ENCODE results near the gene TNFRSF25.

DNA sequence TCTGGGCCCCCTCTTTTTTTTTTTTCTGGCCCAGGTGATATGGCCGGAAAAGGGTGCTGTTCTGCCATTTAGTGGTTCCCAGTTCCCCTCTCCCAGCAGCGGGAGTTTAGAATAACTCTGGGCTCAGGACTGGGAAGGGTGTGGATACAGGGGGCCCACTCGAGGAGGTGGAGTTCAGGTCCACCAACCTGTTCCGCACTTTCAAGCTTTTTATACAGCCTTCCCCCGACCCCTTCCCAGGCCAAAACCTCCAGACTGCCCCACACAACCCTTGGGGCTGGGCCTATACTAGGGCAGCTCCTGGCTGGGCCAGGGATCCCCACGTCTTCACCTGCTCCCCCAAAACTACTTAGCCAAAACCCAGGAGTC is 25.1 kb upstream of the TNFRSF25 start:
- TF ChIP-seq, protein P1, sequence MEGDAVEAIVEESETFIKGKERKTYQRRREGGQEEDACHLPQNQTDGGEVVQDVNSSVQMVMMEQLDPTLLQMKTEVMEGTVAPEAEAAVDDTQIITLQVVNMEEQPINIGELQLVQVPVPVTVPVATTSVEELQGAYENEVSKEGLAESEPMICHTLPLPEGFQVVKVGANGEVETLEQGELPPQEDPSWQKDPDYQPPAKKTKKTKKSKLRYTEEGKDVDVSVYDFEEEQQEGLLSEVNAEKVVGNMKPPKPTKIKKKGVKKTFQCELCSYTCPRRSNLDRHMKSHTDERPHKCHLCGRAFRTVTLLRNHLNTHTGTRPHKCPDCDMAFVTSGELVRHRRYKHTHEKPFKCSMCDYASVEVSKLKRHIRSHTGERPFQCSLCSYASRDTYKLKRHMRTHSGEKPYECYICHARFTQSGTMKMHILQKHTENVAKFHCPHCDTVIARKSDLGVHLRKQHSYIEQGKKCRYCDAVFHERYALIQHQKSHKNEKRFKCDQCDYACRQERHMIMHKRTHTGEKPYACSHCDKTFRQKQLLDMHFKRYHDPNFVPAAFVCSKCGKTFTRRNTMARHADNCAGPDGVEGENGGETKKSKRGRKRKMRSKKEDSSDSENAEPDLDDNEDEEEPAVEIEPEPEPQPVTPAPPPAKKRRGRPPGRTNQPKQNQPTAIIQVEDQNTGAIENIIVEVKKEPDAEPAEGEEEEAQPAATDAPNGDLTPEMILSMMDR (IDR thresholded peaks at IDR 0.05) = no peak
- no peak for TF ChIP-seq POLR2A (IDR thresholded peaks at IDR 0.05)
